MM.1S (cell line): ENCODE data around the gene ZBTB18.
"Not testable (repeated sequence)": the region's sequence is repeated elsewhere in the genome, so short reads cannot be mapped to it uniquely, and the experiment has no call there.

Experiments used
- EZH2 ChIP-seq: fragments of 300-600 bp; sonication (generic); optimal IDR thresholded peaks from 2 replicates; pipeline ENCODE3; 2017; ENCODE audit warnings: low read depth, mild to moderate bottlenecking, antibody characterized with exemption, low read length, mixed read lengths
- TF ChIP-seq, protein P1 (sequence below): fragments of 300-600 bp; sonication (generic); IDR thresholded peaks from 2 replicates; pipeline ENCODE4 v1.5.1; 2016; ENCODE audit warnings: antibody characterized with exemption, low read length, mixed read lengths

DNA sequence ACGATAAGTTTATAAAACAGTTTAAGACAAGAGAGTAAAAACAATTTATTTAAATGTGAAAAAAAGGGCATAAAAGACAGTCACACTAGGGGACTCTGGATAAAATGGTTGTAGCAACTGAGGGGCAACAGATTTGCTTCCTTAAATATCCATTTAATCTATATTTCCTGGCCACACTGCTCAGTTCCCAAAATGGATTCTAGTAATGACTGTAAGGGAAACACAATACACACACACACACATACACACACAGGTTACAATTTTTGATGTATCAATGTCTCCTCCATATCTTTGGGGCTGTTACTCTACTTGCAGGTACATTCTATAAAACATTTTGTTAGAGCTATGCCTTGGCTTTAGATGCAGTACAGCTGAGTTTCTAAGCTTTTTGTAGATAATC, 4.8 kb upstream of the ZBTB18 start:
- TF ChIP-seq, protein P1, sequence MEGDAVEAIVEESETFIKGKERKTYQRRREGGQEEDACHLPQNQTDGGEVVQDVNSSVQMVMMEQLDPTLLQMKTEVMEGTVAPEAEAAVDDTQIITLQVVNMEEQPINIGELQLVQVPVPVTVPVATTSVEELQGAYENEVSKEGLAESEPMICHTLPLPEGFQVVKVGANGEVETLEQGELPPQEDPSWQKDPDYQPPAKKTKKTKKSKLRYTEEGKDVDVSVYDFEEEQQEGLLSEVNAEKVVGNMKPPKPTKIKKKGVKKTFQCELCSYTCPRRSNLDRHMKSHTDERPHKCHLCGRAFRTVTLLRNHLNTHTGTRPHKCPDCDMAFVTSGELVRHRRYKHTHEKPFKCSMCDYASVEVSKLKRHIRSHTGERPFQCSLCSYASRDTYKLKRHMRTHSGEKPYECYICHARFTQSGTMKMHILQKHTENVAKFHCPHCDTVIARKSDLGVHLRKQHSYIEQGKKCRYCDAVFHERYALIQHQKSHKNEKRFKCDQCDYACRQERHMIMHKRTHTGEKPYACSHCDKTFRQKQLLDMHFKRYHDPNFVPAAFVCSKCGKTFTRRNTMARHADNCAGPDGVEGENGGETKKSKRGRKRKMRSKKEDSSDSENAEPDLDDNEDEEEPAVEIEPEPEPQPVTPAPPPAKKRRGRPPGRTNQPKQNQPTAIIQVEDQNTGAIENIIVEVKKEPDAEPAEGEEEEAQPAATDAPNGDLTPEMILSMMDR = not testable (repeated sequence)
- TF ChIP-seq EZH2 = not testable (repeated sequence)
